Neural progenitor cell (in vitro differentiated cells): ENCODE data around the gene CNTN5. TPM values are rescaled to one million over a fixed set of nuclear protein-coding genes. Genes with fewer than 3 reads are reported as not detected.

ENCODE experiments used
- DNase-seq: peaks from one replicate; pipeline ENCODE4 v3.0.0-alpha.2; 2016; ENCODE audit warnings: low spot score
- H2AFZ ChIP-seq: fragments of 200-600 bp; sonication (generic); replicated peaks from 2 replicates; pipeline ENCODE4 v1.6.1; 2016; ENCODE audit warnings: antibody characterized with exemption
- H3F3A ChIP-seq: fragments of 200-600 bp; sonication (generic); 2 replicates; pipeline ENCODE4 v1.6.1; 2016; ENCODE audit warnings: antibody characterized with exemption, low read depth
- H3K27ac ChIP-seq: fragments of 200-600 bp; sonication (generic); 2 replicates; pipeline ENCODE4 v1.5.1; 2016; ENCODE audit warnings: mild to moderate bottlenecking
- H3K27me3 ChIP-seq: fragments of 200-600 bp; sonication (generic); 2 replicates; pipeline ENCODE4 v1.6.1; 2016; ENCODE audit warnings: mild to moderate bottlenecking, moderate library complexity
- H3K36me3 ChIP-seq: fragments of 200-600 bp; sonication (generic); 2 replicates; pipeline ENCODE4 v1.5.1; 2016
- H3K4me1 ChIP-seq: fragments of 200-600 bp; sonication (generic); 2 replicates; pipeline ENCODE4 v1.6.1; 2016; ENCODE audit warnings: mixed run types
- H3K4me2 ChIP-seq: fragments of 200-600 bp; sonication (generic); 2 replicates; pipeline ENCODE4 v1.6.1; 2016
- H3K4me3 ChIP-seq: fragments of 200-600 bp; sonication (generic); 2 replicates; pipeline ENCODE4 v1.5.1; 2016
- H3K79me2 ChIP-seq: fragments of 200-600 bp; sonication (generic); 2 replicates; pipeline ENCODE4 v1.6.1; 2016; ENCODE audit warnings: low read depth
- H3K9ac ChIP-seq: fragments of 200-600 bp; sonication (generic); 2 replicates; pipeline ENCODE4 v1.6.1; 2016
- H3K9me3 ChIP-seq: fragments of 200-600 bp; sonication (generic); 2 replicates; pipeline ENCODE4 v1.5.1; 2016; ENCODE audit warnings: low read depth
- H4K20me1 ChIP-seq: fragments of 200-600 bp; sonication (generic); 2 replicates; pipeline ENCODE4 v1.6.1; 2016; ENCODE audit warnings: low read depth
- H3K27ac Mint-ChIP-seq: 3 replicates; pipeline ENCODE4 v1.8.0; 2021; ENCODE audit warnings: mixed read lengths
- H3K27me3 Mint-ChIP-seq: 2 replicates; pipeline ENCODE4 v1.8.0; 2022; ENCODE audit warnings: low read depth, mild to moderate bottlenecking, inconsistent platforms, moderate library complexity, mixed read lengths; ENCODE audit not compliant: insufficient read depth
- H3K36me3 Mint-ChIP-seq: 3 replicates; pipeline ENCODE4 v1.8.0; 2021; ENCODE audit warnings: mixed read lengths
- H3K4me1 Mint-ChIP-seq: 3 replicates; pipeline ENCODE4 v1.8.0; 2021; ENCODE audit warnings: mixed read lengths
- H3K4me3 Mint-ChIP-seq: 3 replicates; pipeline ENCODE4 v1.8.0; 2021; ENCODE audit warnings: mild to moderate bottlenecking, moderate library complexity, mixed read lengths
- H3K9me3 Mint-ChIP-seq: 3 replicates; pipeline ENCODE4 v1.8.0; 2020; ENCODE audit warnings: mixed read lengths
- EZH2 ChIP-seq: fragments of 200-600 bp; sonication (generic); IDR thresholded peaks from 2 replicates; pipeline ENCODE4 v1.6.1; 2017; ENCODE audit warnings: antibody characterized with exemption, mild to moderate bottlenecking, moderate library complexity
- EZH2phosphoT487 ChIP-seq: fragments of 200-600 bp; sonication (generic); IDR thresholded peaks from 2 replicates; pipeline ENCODE4 v1.6.1; 2017; ENCODE audit warnings: antibody characterized with exemption
- total RNA-seq: library from RNA; depleted of rRNA; stranded (reverse); fragments of >200 nt; gene quantifications from 2 replicates; pipeline ENCODE4 v1.2.3, GENCODE V29; 2015; ENCODE audit warnings: low replicate concordance
- TF ChIP-seq, protein P1 (sequence below): fragments of 200-600 bp; sonication (generic); IDR thresholded peaks from 2 replicates; pipeline ENCODE4 v1.5.1; 2017; ENCODE audit warnings: antibody characterized with exemption, mild to moderate bottlenecking

The CNTN5 gene
- total RNA-seq, 1 donor from 2014 or later = 0.19 TPM

DNA sequence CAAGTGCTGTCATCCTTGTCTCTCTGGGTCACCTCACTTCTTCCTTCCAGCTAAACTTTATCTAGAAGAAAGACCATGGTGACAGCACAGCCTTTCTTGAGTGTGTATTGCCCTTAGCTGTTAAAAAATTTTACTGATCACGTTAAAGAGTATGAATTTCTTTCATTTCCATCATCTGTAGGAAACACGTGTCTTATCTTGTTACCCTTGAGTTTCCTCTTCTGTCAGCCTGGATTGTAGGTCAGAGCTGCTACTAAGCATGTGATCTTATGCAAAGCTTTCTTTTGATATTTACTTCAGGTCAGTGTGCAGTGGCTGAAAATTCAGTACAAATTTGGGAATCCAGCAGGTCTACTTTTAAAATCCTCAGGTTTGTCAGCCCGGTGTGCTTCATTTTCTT is 1154.1 kb downstream of the CNTN5 start:
- Histone ChIP-seq H3K36me3 (no peaks in the 10 kb centered on the region), H3K9ac (no peak overlapping the region), H3K27me3 (no peaks in the 10 kb centered on the region), H3K9me3 (no peaks in the 10 kb centered on the region), H3K4me3 (no peak overlapping the region), H4K20me1 (no peaks in the 10 kb centered on the region), H3K4me2 (no peak overlapping the region), H3F3A (no peaks in the 10 kb centered on the region), H3K27ac (no peak overlapping the region), H3K4me1 (peaks cover 4% of the 10 kb centered on the region), H2AFZ (no peak overlapping the region), H3K79me2 (no peaks in the 10 kb centered on the region)
- no peaks in the 10 kb centered on the region for H3K36me3 Mint-ChIP-seq
- H3K9me3 Mint-ChIP-seq = no peaks in the 10 kb centered on the region
- no peak overlapping the region for H3K4me3 Mint-ChIP-seq
- H3K27me3 Mint-ChIP-seq = no peaks in the 10 kb centered on the region
- no peak for DNase-seq
- no peaks in the 10 kb centered on the region for H3K4me1 Mint-ChIP-seq
- TF ChIP-seq, protein P1, sequence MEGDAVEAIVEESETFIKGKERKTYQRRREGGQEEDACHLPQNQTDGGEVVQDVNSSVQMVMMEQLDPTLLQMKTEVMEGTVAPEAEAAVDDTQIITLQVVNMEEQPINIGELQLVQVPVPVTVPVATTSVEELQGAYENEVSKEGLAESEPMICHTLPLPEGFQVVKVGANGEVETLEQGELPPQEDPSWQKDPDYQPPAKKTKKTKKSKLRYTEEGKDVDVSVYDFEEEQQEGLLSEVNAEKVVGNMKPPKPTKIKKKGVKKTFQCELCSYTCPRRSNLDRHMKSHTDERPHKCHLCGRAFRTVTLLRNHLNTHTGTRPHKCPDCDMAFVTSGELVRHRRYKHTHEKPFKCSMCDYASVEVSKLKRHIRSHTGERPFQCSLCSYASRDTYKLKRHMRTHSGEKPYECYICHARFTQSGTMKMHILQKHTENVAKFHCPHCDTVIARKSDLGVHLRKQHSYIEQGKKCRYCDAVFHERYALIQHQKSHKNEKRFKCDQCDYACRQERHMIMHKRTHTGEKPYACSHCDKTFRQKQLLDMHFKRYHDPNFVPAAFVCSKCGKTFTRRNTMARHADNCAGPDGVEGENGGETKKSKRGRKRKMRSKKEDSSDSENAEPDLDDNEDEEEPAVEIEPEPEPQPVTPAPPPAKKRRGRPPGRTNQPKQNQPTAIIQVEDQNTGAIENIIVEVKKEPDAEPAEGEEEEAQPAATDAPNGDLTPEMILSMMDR = no peak
- TF ChIP-seq EZH2 = no peak
- TF ChIP-seq EZH2phosphoT487 = no peak
- H3K27ac Mint-ChIP-seq = no peak overlapping the region

DNA sequence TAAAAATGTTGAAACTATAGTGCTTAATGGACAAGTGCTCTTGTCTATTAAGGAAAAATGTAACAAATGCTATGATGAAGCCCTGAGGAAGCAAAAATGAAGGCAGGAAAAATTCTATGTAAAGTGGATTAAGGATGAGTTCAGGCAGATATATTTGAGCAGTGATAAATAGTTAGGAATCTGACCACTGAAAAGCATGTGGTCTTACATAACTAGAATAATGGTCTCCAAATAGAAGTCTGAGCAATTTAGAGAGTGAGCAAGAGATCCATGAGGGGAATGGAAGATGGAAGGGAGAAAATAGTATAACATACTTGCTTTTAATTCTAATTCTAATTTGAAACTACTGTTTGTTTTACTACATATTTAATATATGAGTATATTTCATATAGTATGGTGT is 1155.7 kb downstream of the CNTN5 start:
- Histone ChIP-seq H3K9ac (no peak overlapping the region), H2AFZ (no peak overlapping the region), H3F3A (no peaks in the 10 kb centered on the region), H3K79me2 (no peaks in the 10 kb centered on the region), H3K4me3 (no peak overlapping the region), H3K4me2 (no peak overlapping the region), H3K9me3 (no peaks in the 10 kb centered on the region), H3K4me1 (peaks cover 4% of the 10 kb centered on the region), H3K27me3 (no peaks in the 10 kb centered on the region), H4K20me1 (no peaks in the 10 kb centered on the region), H3K36me3 (no peaks in the 10 kb centered on the region), H3K27ac (no peak overlapping the region)
- no peak for DNase-seq
- Mint-ChIP-seq H3K27ac (no peak overlapping the region), H3K27me3 (no peaks in the 10 kb centered on the region), H3K4me3 (no peak overlapping the region), H3K4me1 (no peaks in the 10 kb centered on the region), H3K36me3 (no peaks in the 10 kb centered on the region), H3K9me3 (no peaks in the 10 kb centered on the region)
- TF ChIP-seq EZH2 (no peak), EZH2phosphoT487 (no peak)
- TF ChIP-seq, protein P1 = no peak

DNA sequence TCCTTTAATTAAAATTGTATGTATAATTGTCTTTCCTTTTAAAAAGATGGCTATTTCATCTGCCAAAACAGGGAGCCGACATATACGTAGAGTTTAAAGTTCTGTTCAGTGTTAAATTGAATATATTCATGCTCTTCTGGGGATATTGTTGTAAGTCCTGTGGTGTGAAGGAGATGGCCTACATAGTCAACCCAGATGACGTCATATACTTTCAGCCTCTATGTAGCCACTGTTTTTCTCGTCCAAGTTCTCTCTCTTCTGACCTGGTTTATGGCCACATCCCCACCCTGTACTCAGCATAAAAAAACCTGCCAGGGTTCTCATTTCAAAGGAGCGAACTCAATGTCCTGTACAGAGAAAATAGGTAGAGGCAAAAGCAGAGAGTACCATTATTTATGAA is 1156.9 kb downstream of the CNTN5 start:
- TF ChIP-seq EZH2 (no peak), EZH2phosphoT487 (no peak)
- TF ChIP-seq, protein P1 = no peak
- Mint-ChIP-seq H3K4me3 (no peak overlapping the region), H3K9me3 (no peaks in the 10 kb centered on the region), H3K27me3 (no peaks in the 10 kb centered on the region), H3K27ac (no peak overlapping the region), H3K36me3 (no peaks in the 10 kb centered on the region), H3K4me1 (no peaks in the 10 kb centered on the region)
- no peak for DNase-seq
- peaks cover 4% of the 10 kb centered on the region for H3K4me1 ChIP-seq
- no peaks in the 10 kb centered on the region for H4K20me1 ChIP-seq
- H3K9ac ChIP-seq = no peak overlapping the region
- no peak overlapping the region for H2AFZ ChIP-seq
- no peaks in the 10 kb centered on the region for H3K9me3 ChIP-seq
- H3K27ac ChIP-seq = no peak overlapping the region
- H3K27me3 ChIP-seq = no peaks in the 10 kb centered on the region
- H3K36me3 ChIP-seq = no peaks in the 10 kb centered on the region
- no peak overlapping the region for H3K4me3 ChIP-seq
- H3F3A ChIP-seq = no peaks in the 10 kb centered on the region
- no peaks in the 10 kb centered on the region for H3K79me2 ChIP-seq
- no peak overlapping the region for H3K4me2 ChIP-seq

DNA sequence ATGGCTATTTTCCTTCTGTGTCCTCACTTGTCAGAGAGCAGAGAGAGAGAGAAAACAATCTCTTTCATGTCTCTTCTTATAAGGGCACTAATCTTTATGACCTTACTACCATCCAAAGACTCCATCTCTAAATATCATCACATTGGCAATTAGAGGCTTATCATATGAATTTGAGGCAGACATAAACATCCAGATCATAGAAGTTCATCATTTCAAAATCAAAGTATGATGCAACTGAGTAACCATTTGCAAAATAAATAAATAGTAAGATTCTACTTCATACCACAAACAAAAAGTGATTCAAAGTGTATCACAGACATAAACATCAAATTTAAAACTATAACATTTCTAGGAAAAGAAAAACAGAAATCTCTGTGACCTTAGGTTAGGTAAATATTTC is 1161.6 kb downstream of the CNTN5 start:
- TF ChIP-seq, protein P1 = no peak
- no peak for TF ChIP-seq EZH2phosphoT487
- no peak for TF ChIP-seq EZH2
- H3K9me3 Mint-ChIP-seq = no peaks in the 10 kb centered on the region
- DNase-seq = no peak

More for the DNA sequence above, 1161.6 kb downstream of the CNTN5 start:
- H4K20me1 ChIP-seq = no peaks in the 10 kb centered on the region
- Mint-ChIP-seq H3K27me3 (no peaks in the 10 kb centered on the region), H3K4me1 (no peaks in the 10 kb centered on the region), H3K4me3 (no peak overlapping the region), H3K27ac (no peak overlapping the region), H3K36me3 (no peaks in the 10 kb centered on the region)
- no peaks in the 10 kb centered on the region for H3K36me3 ChIP-seq
- no peak overlapping the region for H3K27ac ChIP-seq
- no peaks in the 10 kb centered on the region for H3K9me3 ChIP-seq
- no peak overlapping the region for H3K9ac ChIP-seq
- H3K79me2 ChIP-seq = no peaks in the 10 kb centered on the region
- no peak overlapping the region for H2AFZ ChIP-seq
- no peaks in the 10 kb centered on the region for H3K4me1 ChIP-seq
- no peaks in the 10 kb centered on the region for H3K27me3 ChIP-seq
- H3K4me3 ChIP-seq = no peak overlapping the region
- H3K4me2 ChIP-seq = no peak overlapping the region
- H3F3A ChIP-seq = no peaks in the 10 kb centered on the region
